MM.1S (cell line): ENCODE results near the gene EIF2A.

Experiments
- EZH2 ChIP-seq: fragments of 300-600 bp; sonication (generic); optimal IDR thresholded peaks from 2 replicates; pipeline ENCODE3; 2017; ENCODE audit warnings: low read depth, mild to moderate bottlenecking, antibody characterized with exemption, low read length, mixed read lengths
- TF ChIP-seq, protein P1 (sequence below): fragments of 300-600 bp; sonication (generic); IDR thresholded peaks from 2 replicates; pipeline ENCODE4 v1.5.1; 2016; ENCODE audit warnings: antibody characterized with exemption, low read length, mixed read lengths

DNA sequence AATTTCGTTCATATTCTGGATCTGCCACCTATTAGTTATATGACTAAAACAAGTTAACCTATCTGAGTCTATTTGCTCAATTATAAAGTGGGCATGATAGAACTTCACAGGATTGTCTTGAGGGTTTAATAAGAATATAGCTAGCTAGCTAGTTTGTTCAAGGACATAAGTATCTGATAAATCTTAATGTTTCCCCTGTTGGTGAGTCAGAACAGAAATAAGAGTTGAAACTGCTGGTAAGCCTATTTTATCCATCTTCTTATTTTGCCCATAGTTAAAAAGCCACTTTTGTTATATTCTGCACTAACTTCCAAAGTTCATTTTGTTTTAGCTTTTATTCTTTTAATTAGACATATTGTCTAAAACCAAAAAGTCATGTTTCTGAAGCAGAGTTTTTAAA, 65.9 kb downstream of the EIF2A start:
- TF ChIP-seq, protein P1, sequence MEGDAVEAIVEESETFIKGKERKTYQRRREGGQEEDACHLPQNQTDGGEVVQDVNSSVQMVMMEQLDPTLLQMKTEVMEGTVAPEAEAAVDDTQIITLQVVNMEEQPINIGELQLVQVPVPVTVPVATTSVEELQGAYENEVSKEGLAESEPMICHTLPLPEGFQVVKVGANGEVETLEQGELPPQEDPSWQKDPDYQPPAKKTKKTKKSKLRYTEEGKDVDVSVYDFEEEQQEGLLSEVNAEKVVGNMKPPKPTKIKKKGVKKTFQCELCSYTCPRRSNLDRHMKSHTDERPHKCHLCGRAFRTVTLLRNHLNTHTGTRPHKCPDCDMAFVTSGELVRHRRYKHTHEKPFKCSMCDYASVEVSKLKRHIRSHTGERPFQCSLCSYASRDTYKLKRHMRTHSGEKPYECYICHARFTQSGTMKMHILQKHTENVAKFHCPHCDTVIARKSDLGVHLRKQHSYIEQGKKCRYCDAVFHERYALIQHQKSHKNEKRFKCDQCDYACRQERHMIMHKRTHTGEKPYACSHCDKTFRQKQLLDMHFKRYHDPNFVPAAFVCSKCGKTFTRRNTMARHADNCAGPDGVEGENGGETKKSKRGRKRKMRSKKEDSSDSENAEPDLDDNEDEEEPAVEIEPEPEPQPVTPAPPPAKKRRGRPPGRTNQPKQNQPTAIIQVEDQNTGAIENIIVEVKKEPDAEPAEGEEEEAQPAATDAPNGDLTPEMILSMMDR: no peak
- no peak for TF ChIP-seq EZH2
